K562 (cell line): ENCODE measurements around the gene PSAP. TPM values are rescaled to one million over a fixed set of nuclear protein-coding genes. Genes with fewer than 3 reads are reported as not detected.

Experiments used
- ATF7 ChIP-seq: fragments of 450-650 bp; IDR thresholded peaks from 2 replicates; pipeline ENCODE4 v1.7.1; 2014; ENCODE audit warnings: mild to moderate bottlenecking, moderate library complexity
- MTA3 ChIP-seq: fragments of 450-650 bp; formaldehyde crosslinking; IDR thresholded peaks from 2 replicates; pipeline ENCODE4 v1.6.1; 2017; ENCODE audit warnings: mild to moderate bottlenecking, borderline replicate concordance
- PBX2 ChIP-seq, 2 experiments: IDR thresholded peaks in 1 of 2; conservative IDR thresholded peaks in 1 of 2; 2 replicates each; pipeline ENCODE4 v1.6.1; 2016; ENCODE audit warnings: low read depth in 2 of 2, mild to moderate bottlenecking in 1 of 2, missing compliant biosample characterization in 1 of 2, missing genetic modification characterization in 1 of 2, moderate library complexity in 1 of 2
- RCOR1 ChIP-seq, 2 experiments: IDR thresholded peaks; 2 replicates each; pipeline ENCODE4 v1.6.1; 2012; ENCODE audit warnings: low read depth in 2 of 2, low read length in 2 of 2, borderline replicate concordance in 1 of 2, improper control_type of control experiment in 1 of 2
- TGIF2 ChIP-seq: sonication (generic); formaldehyde crosslinking; IDR thresholded peaks from 2 replicates; pipeline ENCODE4 v1.8.1; 2022; ENCODE audit warnings: mild to moderate bottlenecking, missing genetic modification reagents, moderate library complexity
- U2AF2 ChIP-seq: fragments of 200-400 bp; formaldehyde crosslinking; optimal IDR thresholded peaks from 2 replicates; pipeline ENCODE3; 2017; ENCODE audit warnings: low read depth, mild to moderate bottlenecking, low read length
- UBTF ChIP-seq, 2 experiments: IDR thresholded peaks; 2 replicates each; pipeline ENCODE4 v1.6.1; 2012; ENCODE audit warnings: improper control_type of control experiment in 2 of 2, low read depth in 2 of 2, low read length in 2 of 2, borderline replicate concordance in 1 of 2
- ZFP91 ChIP-seq: sonication (generic); formaldehyde crosslinking; IDR thresholded peaks from 2 replicates; pipeline ENCODE4 v1.8.0; 2022; ENCODE audit warnings: mild to moderate bottlenecking, missing genetic modification reagents
- ZNF134 ChIP-seq: fragments of 250-450 bp; sonication (Bioruptor Pico); conservative IDR thresholded peaks from 2 replicates; pipeline ENCODE4 v1.4.0; 2020
- ZZZ3 ChIP-seq: fragments of 450-650 bp; IDR thresholded peaks from 2 replicates; pipeline ENCODE4 v1.6.1; 2016; ENCODE audit warnings: antibody characterized with exemption, mild to moderate bottlenecking, moderate library complexity
- polyA plus RNA-seq, 8 experiments: library from polyadenylated mRNA; depleted of rRNA in 4 of 8; stranded (reverse) in 5 of 8; unstranded in 3 of 8; fragments of >200 nt; fragmentation: Nextera tagmentation in 2 of 8; fragmentation: Illumina TruSeq in 1 of 8; extraction: Ambion mirVana in 2 of 8; extraction: Trizol in 1 of 8; gene quantifications; 2 replicates each; pipeline versions ENCODE4 v1.2.1 to v1.2.3, GENCODE V29; 2011 to 2014; ENCODE audit warnings: inconsistent platforms in 1 of 8, missing spikeins in 1 of 8
- total RNA-seq, 7 experiments: library from RNA; depleted of rRNA in 6 of 7; stranded (reverse); fragments of >200 nt in 6 of 7; fragmentation: Illumina TruSeq in 2 of 7; extraction: Trizol in 2 of 7; gene quantifications; 2 replicates each; pipeline versions ENCODE4 v1.2.1 to v1.2.3, GENCODE V29; 2011 to 2021; ENCODE audit warnings: low replicate concordance in 1 of 7
- TF ChIP-seq, protein P1 (sequence below): fragments of 450-650 bp; IDR thresholded peaks from 2 replicates; pipeline ENCODE4 v1.6.1; 2016; ENCODE audit warnings: low read depth

The PSAP gene
- total and polyA plus RNA-seq, 9 of the 15 experiments (the other 6 are each of a cell fraction or from before 2014, with no cell fraction given): 245 to 700 (median 429) TPM

- TF ChIP-seq, protein P1, sequence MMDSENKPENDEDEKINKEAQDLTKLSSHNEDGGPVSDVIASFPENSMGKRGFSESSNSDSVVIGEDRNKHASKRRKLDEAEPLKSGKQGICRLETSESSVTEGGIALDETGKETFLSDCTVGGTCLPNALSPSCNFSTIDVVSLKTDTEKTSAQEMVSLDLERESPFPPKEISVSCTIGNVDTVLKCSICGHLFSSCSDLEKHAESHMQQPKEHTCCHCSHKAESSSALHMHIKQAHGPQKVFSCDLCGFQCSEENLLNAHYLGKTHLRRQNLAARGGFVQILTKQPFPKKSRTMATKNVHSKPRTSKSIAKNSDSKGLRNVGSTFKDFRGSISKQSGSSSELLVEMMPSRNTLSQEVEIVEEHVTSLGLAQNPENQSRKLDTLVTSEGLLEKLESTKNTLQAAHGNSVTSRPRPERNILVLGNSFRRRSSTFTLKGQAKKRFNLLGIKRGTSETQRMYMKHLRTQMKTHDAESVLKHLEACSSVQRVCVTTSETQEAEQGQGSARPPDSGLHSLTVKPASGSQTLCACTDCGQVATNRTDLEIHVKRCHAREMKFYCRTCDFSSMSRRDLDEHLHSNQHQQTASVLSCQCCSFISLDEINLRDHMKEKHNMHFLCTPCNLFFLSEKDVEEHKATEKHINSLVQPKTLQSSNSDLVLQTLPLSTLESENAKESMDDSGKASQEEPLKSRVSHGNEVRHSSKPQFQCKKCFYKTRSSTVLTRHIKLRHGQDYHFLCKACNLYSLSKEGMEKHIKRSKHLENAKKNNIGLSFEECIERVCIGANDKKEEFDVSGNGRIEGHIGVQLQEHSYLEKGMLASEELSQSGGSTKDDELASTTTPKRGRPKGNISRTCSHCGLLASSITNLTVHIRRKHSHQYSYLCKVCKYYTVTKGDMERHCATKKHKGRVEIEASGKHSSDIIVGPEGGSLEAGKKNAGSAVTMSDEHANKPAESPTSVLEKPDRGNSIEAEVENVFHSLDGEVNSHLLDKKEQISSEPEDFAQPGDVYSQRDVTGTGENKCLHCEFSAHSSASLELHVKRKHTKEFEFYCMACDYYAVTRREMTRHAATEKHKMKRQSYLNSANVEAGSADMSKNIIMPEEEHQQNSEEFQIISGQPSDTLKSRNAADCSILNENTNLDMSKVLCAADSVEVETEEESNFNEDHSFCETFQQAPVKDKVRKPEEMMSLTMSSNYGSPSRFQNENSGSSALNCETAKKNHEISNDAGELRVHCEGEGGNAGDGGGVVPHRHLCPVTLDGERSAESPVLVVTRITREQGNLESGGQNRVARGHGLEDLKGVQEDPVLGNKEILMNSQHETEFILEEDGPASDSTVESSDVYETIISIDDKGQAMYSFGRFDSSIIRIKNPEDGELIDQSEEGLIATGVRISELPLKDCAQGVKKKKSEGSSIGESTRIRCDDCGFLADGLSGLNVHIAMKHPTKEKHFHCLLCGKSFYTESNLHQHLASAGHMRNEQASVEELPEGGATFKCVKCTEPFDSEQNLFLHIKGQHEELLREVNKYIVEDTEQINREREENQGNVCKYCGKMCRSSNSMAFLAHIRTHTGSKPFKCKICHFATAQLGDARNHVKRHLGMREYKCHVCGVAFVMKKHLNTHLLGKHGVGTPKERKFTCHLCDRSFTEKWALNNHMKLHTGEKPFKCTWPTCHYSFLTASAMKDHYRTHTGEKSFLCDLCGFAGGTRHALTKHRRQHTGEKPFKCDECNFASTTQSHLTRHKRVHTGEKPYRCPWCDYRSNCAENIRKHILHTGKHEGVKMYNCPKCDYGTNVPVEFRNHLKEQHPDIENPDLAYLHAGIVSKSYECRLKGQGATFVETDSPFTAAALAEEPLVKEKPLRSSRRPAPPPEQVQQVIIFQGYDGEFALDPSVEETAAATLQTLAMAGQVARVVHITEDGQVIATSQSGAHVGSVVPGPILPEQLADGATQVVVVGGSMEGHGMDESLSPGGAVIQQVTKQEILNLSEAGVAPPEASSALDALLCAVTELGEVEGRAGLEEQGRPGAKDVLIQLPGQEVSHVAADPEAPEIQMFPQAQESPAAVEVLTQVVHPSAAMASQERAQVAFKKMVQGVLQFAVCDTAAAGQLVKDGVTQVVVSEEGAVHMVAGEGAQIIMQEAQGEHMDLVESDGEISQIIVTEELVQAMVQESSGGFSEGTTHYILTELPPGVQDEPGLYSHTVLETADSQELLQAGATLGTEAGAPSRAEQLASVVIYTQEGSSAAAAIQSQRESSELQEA: no peak
- TF ChIP-seq UBTF (IDR thresholded peaks at IDR 0.05; ENCODE audit: borderline replicate concordance in 1 of 2, low read depth in 2 of 2, low read length in 2 of 2) (peak in 1 of 2 experiments; percentile 82; a peak in 2 of 4 replicates), ZFP91 (no peak), ZZZ3 (no peak), RCOR1 (IDR thresholded peaks at IDR 0.05; ENCODE audit: borderline replicate concordance in 1 of 2, low read depth in 2 of 2, low read length in 2 of 2) (no peak), ZNF134 (CRISPR knock-in tag) (no peak), MTA3 (peak; percentile 92), PBX2 (CRISPR knock-in tag; IDR thresholded peaks at IDR 0.05; ENCODE audit: low read depth) (no peak), PBX2 (tag; conservative IDR thresholded peaks at IDR 0.05; ENCODE audit: low read depth) (no peak), U2AF2 (no peak), TGIF2 (CRISPR knock-in tag) (no peak), ATF7 (peak; percentile 86)
These were observed 37.8 kb upstream of the PSAP start (continued) for GRCh38 chr10:71888623-71889387.
